ENCODE results near the gene BANK1. TPM values are rescaled to one million over a fixed set of nuclear protein-coding genes. Genes with fewer than 3 reads are reported as not detected.

Gene BANK1
- total RNA-seq, 1 experiment from 2014 or later = 1.1 TPM

- H3K4me3 Mint-ChIP-seq = no peak overlapping the region
- no peak overlapping the region for H3K27ac ChIP-seq (ENCODE audit: insufficient read length, low read depth, low read length)
- H3K23ac ChIP-seq (ENCODE audit: insufficient read length, low read depth, low read length) = no peak overlapping the region
- H3K23me2 ChIP-seq (ENCODE audit: insufficient read length, low read depth, low read length, poor library complexity, severe bottlenecking) = no peaks in the 10 kb centered on the region
- H2BK15ac ChIP-seq (ENCODE audit: low read depth, low read length) = no peak overlapping the region
- no peak overlapping the region for H2AK5ac ChIP-seq (ENCODE audit: insufficient read length, low read length)
- no peak for DNase-seq
- no peak overlapping the region for H3T11ph ChIP-seq (ENCODE audit: low read length)
- H2BK120ac ChIP-seq (ENCODE audit: low read depth, low read length, poor library complexity, severe bottlenecking) = no peak overlapping the region
- H3K4me1 Mint-ChIP-seq = peaks cover 4 to 7% of the 10 kb centered on the region in 2 experiments
- H3K9me3 Mint-ChIP-seq = 0 out of 5 replicates have a peak, but pooled peaks cover 0 to 2% of the 10 kb centered on the region in 2 experiments
- H3K79me1 ChIP-seq (ENCODE audit: insufficient read depth, low read depth, low read length, poor library complexity, severe bottlenecking) = no peaks in the 10 kb centered on the region
- no peak overlapping the region for H3K9ac ChIP-seq (ENCODE audit: extremely low read depth, insufficient read length, low read length)
- H3K4me2 ChIP-seq (ENCODE audit: insufficient read depth, insufficient read length, low read length) = no peak overlapping the region
- H4K91ac ChIP-seq (ENCODE audit: insufficient read length, low read depth, low read length) = no peak overlapping the region
- H3K4me1 ChIP-seq (ENCODE audit: insufficient read depth, low read length) = no peaks in the 10 kb centered on the region
- H2BK20ac ChIP-seq (ENCODE audit: low read depth, low read length, poor library complexity, severe bottlenecking) = no peak overlapping the region
- H3K9me3 ChIP-seq (ENCODE audit: control insufficient read depth, low read depth, low read length) = no peaks in the 10 kb centered on the region
- H4K20me1 ChIP-seq (ENCODE audit: control insufficient read depth, insufficient read depth, insufficient read length) = no peaks in the 10 kb centered on the region
- H3K27me3 Mint-ChIP-seq (ENCODE audit: low read depth) = no peaks in the 10 kb centered on the region
- no peaks in the 10 kb centered on the region for H3K36me3 Mint-ChIP-seq (ENCODE audit: insufficient read depth in 1 of 3, low read depth in 3 of 3)
- H3K4ac ChIP-seq (ENCODE audit: low read depth, low read length) = no peak overlapping the region
- no peak overlapping the region for H4K8ac ChIP-seq (replicated peaks; ENCODE audit: insufficient read length, low read depth, low read length)
- H3K27ac Mint-ChIP-seq = no peak overlapping the region; a peak in 1 of 7 replicates
- H4K5ac ChIP-seq (ENCODE audit: insufficient read length, low read depth, low read length) = no peak overlapping the region
- no peak overlapping the region for H2BK5ac ChIP-seq (ENCODE audit: insufficient read length, low read length)
- no peak overlapping the region for H3K56ac ChIP-seq (ENCODE audit: insufficient read length, low read depth, low read length)
- no peak overlapping the region for H2AFZ ChIP-seq (ENCODE audit: low read length)
- no peak overlapping the region for H3K18ac ChIP-seq (ENCODE audit: insufficient read length, low read depth, low read length)
- H3K14ac ChIP-seq (ENCODE audit: insufficient read depth, low read length) = no peak overlapping the region
- H3K79me2 ChIP-seq (ENCODE audit: insufficient read depth, low read length) = no peaks in the 10 kb centered on the region
- no peak for TF ChIP-seq CTCF (conservative IDR thresholded peaks at IDR 0.05)
- H2BK12ac ChIP-seq (ENCODE audit: insufficient read length, low read depth, low read length) = no peak overlapping the region
- no CpG with 5 or more reads among the region's 1 CpG for WGBS (ENCODE audit: extremely low coverage, insufficient read length, low lambda C conversion rate)
- H3K27me3 ChIP-seq (ENCODE audit: insufficient read depth, low read length) = no peaks in the 10 kb centered on the region
These were observed 80.3 kb downstream of the BANK1 start for GRCh38 chr4:101870874-101871273.

Measured in H9 (cell line).